ENCODE data around the gene RICTOR. TPM values are rescaled to one million over a fixed set of nuclear protein-coding genes. Genes with fewer than 3 reads are reported as not detected.

RICTOR gene
- total RNA-seq, 1 donor from 2014 or later = 51.1 TPM

GRCh38 chr5:38896760-38897159 is 177.4 kb downstream of the RICTOR start:
- peaks cover 13% of the 10 kb centered on the region for H3K9me3 ChIP-seq
- no peak overlapping the region for H3K27ac ChIP-seq
- DNase-seq = no peak
- ATAC-seq = no peak
- H3K4me3 ChIP-seq = no peak overlapping the region
- no peaks in the 10 kb centered on the region for H3K4me1 ChIP-seq
- peaks cover 5% of the 10 kb centered on the region for H3K36me3 ChIP-seq
- intact Hi-C loops (cut with DNase I) = no loop called here
- H3K27me3 ChIP-seq = no peaks in the 10 kb centered on the region
- TF ChIP-seq CTCF (IDR thresholded peaks at IDR 0.05) = no peak

- Histone ChIP-seq H3K4me3 (no peak overlapping the region), H3K36me3 (peaks cover 13% of the 10 kb centered on the region), H3K9me3 (peaks cover 13% of the 10 kb centered on the region), H3K27me3 (no peaks in the 10 kb centered on the region), H3K27ac (no peak overlapping the region), H3K4me1 (no peaks in the 10 kb centered on the region)
- intact Hi-C loops (cut with DNase I) = no loop called here
- no peak for DNase-seq
- TF ChIP-seq CTCF (IDR thresholded peaks at IDR 0.05) = no peak
- ATAC-seq = no peak
Observed at GRCh38 chr5:38892363-38892762, 181.8 kb downstream of the RICTOR start.

GRCh38 chr5:38891563-38891962 is 182.6 kb downstream of the RICTOR start:
- DNase-seq = no peak
- no peak for TF ChIP-seq CTCF (IDR thresholded peaks at IDR 0.05)
- Histone ChIP-seq H3K4me3 (no peak overlapping the region), H3K27ac (no peak overlapping the region), H3K9me3 (peaks cover 9% of the 10 kb centered on the region), H3K27me3 (no peaks in the 10 kb centered on the region), H3K36me3 (peaks cover 18% of the 10 kb centered on the region), H3K4me1 (no peaks in the 10 kb centered on the region)
- peak; percentile 13 for ATAC-seq
- intact Hi-C loops (cut with DNase I) = no loop called here

GRCh38 chr5:38889424-38889823 is 184.8 kb downstream of the RICTOR start:
- H3K9me3 ChIP-seq = no peaks in the 10 kb centered on the region
- H3K4me3 ChIP-seq = no peak overlapping the region
- ATAC-seq = no peak
- intact Hi-C loops (cut with DNase I) = no loop called here
- H3K27ac ChIP-seq = no peak overlapping the region
- no peaks in the 10 kb centered on the region for H3K27me3 ChIP-seq
- TF ChIP-seq CTCF (IDR thresholded peaks at IDR 0.05) = no peak
- DNase-seq = no peak
- H3K4me1 ChIP-seq = no peaks in the 10 kb centered on the region
- H3K36me3 ChIP-seq = peaks cover 35% of the 10 kb centered on the region

- peaks cover 44% of the 10 kb centered on the region for H3K36me3 ChIP-seq
- no peak overlapping the region for H3K27ac ChIP-seq
- no peaks in the 10 kb centered on the region for H3K4me1 ChIP-seq
- intact Hi-C loops (cut with DNase I) = no loop called here
- ATAC-seq (no peak), DNase-seq (no peak)
- no peaks in the 10 kb centered on the region for H3K27me3 ChIP-seq
- no peak for TF ChIP-seq CTCF (IDR thresholded peaks at IDR 0.05)
- H3K9me3 ChIP-seq = no peaks in the 10 kb centered on the region
- no peak overlapping the region for H3K4me3 ChIP-seq
Observed at GRCh38 chr5:38888041-38888440, 186.2 kb downstream of the RICTOR start.

Other genes starting within 250 kb of the RICTOR start
- 85.6 TPM for gene OSMR, start 228.4 kb downstream of the RICTOR start, total RNA-seq
- 45.0 TPM for gene FYB1, start 145.2 kb upstream of the RICTOR start, total RNA-seq

All from upper lobe of right lung (tissue), 1 donor.